H1 (cell line): ENCODE measurements around the gene UBASH3A. TPM values are rescaled to one million over a fixed set of nuclear protein-coding genes. Genes with fewer than 3 reads are reported as not detected.

ENCODE experiments used
- CTCF ChIA-PET: fragments of 300-600 bp; sonication (Branson Sonifier 250); formaldehyde crosslinking; loops from one replicate; lab custom pipeline; 2021; ENCODE audit not compliant: partially characterized antibody; lab: Charles Lee
- POLR2A ChIA-PET: fragments of 300-600 bp; sonication (Branson Sonifier 250); formaldehyde crosslinking; loops from one replicate; lab custom pipeline; 2021; ENCODE audit warnings: inconsistent platforms; ENCODE audit not compliant: partially characterized antibody; lab: Charles Lee
- DNase-seq, 2 experiments: peaks; one replicate each; pipeline versions ENCODE4 v3.0.0 to v3.0.0-alpha.2; 2010 to 2022; ENCODE audit warnings: low spot score in 2 of 2, low read depth in 1 of 2, mixed read lengths in 1 of 2
- FAIRE-seq: peaks from 2 replicates; lab custom pipeline; 2011; peaks lifted over from hg19 to GRCh38; lab: Jason Lieb, UNC
- H2AFZ ChIP-seq: 2 replicates; pipeline ENCODE4 v1.8.1; 2012; ENCODE audit warnings: low read length, inconsistent platforms
- H2AK5ac ChIP-seq: 2 replicates; pipeline ENCODE4 v1.6.1; 2013; ENCODE audit warnings: low read depth, low read length
- H2BK120ac ChIP-seq: replicated peaks from 2 replicates; pipeline ENCODE3; 2013; ENCODE audit warnings: low read depth, low read length, inconsistent platforms
- H2BK12ac ChIP-seq: 2 replicates; pipeline ENCODE4 v1.6.1; 2013; ENCODE audit warnings: low read depth, low read length
- H2BK15ac ChIP-seq: 2 replicates; pipeline ENCODE4 v1.6.1; 2013; ENCODE audit warnings: low read length
- H2BK20ac ChIP-seq: 2 replicates; pipeline ENCODE4 v1.6.1; 2013; ENCODE audit warnings: low read length
- H2BK5ac ChIP-seq: 2 replicates; pipeline ENCODE4 v1.6.1; 2013; ENCODE audit warnings: low read depth, low read length
- H3K14ac ChIP-seq: 2 replicates; pipeline ENCODE4 v1.6.1; 2013; ENCODE audit warnings: inconsistent platforms; ENCODE audit not compliant: insufficient read length
- H3K18ac ChIP-seq: 2 replicates; pipeline ENCODE4 v1.6.1; 2013; ENCODE audit warnings: low read length; ENCODE audit errors: extremely low read depth
- H3K23ac ChIP-seq: 2 replicates; pipeline ENCODE4 v1.6.1; 2013; ENCODE audit warnings: inconsistent platforms; ENCODE audit not compliant: insufficient read length
- H3K23me2 ChIP-seq: 2 replicates; pipeline ENCODE4 v1.6.1; 2013; ENCODE audit warnings: low read depth, low read length
- H3K27ac ChIP-seq: 2 replicates; pipeline ENCODE4 v1.6.1; 2011; ENCODE audit warnings: low read depth, low read length, inconsistent platforms
- H3K27me3 ChIP-seq, 4 experiments: replicated peaks in 1 of 4; 1 replicate in 1 of 4; 2 replicates in 3 of 4; pipeline versions ENCODE4 v1.6.1 to v1.8.1; 2011 to 2013; ENCODE audit warnings: low read length in 3 of 4, mild to moderate bottlenecking in 3 of 4, inconsistent platforms in 2 of 4, mixed read lengths in 2 of 4, moderate library complexity in 1 of 4; ENCODE audit not compliant: control insufficient read depth in 3 of 4, insufficient read depth in 3 of 4; ENCODE audit errors: extremely low read depth in 1 of 4
- H3K36me3 ChIP-seq, 4 experiments: 2 replicates each; pipeline versions ENCODE4 v1.6.1 to v1.8.1; 2011 to 2013; ENCODE audit warnings: mild to moderate bottlenecking in 4 of 4, low read length in 3 of 4, moderate library complexity in 2 of 4, control low read depth in 1 of 4, inconsistent platforms in 1 of 4; ENCODE audit not compliant: insufficient read depth in 4 of 4, control insufficient read depth in 2 of 4
- H3K4ac ChIP-seq: replicated peaks from 2 replicates; pipeline ENCODE3; 2013; ENCODE audit warnings: low read length, low read depth, mixed read lengths, inconsistent platforms; ENCODE audit not compliant: insufficient read length
- H3K4me1 ChIP-seq, 4 experiments: replicated peaks in 1 of 4; 1 replicate in 1 of 4; 2 replicates in 3 of 4; pipeline versions ENCODE4 v1.6.1 to v1.8.1; 2011 to 2013; ENCODE audit warnings: low read length in 3 of 4, inconsistent platforms in 2 of 4, mixed read lengths in 1 of 4; ENCODE audit not compliant: insufficient read depth in 4 of 4, control insufficient read depth in 3 of 4
- H3K4me2 ChIP-seq, 2 experiments: 2 replicates each; pipeline versions ENCODE4 v1.6.1 to v1.8.1; 2011 to 2013; ENCODE audit warnings: low read depth in 2 of 2, low read length in 2 of 2, control low read depth in 1 of 2, inconsistent platforms in 1 of 2, mild to moderate bottlenecking in 1 of 2; ENCODE audit not compliant: insufficient read depth in 1 of 2
- H3K4me3 ChIP-seq, 4 experiments: fragments of 200-600, 300-600 bp in 1 of 4; sonication (generic), shearing (Covaris generic), sonication (Bioruptor Twin) in 1 of 4; 2 replicates each; pipeline versions ENCODE4 v1.5.1 to v1.8.1; 2011 to 2016; ENCODE audit warnings: low read length in 4 of 4, low read depth in 3 of 4, control low read depth in 2 of 4, inconsistent platforms in 2 of 4, mild to moderate bottlenecking in 2 of 4, mixed read lengths in 1 of 4, moderate library complexity in 1 of 4; ENCODE audit not compliant: insufficient read depth in 2 of 4; ENCODE audit errors: extremely low read depth in 1 of 4
- H3K56ac ChIP-seq: replicated peaks from 2 replicates; pipeline ENCODE3; 2013; ENCODE audit warnings: low read depth, mild to moderate bottlenecking, mixed read lengths, low read length, inconsistent platforms; ENCODE audit not compliant: insufficient read length
- H3K79me1 ChIP-seq: 2 replicates; pipeline ENCODE4 v1.6.1; 2013; ENCODE audit warnings: low read depth, low read length, control low read depth
- H3K79me2 ChIP-seq, 2 experiments: 2 replicates each; pipeline versions ENCODE4 v1.6.1 to v1.8.1; 2012 to 2013; ENCODE audit warnings: low read length in 2 of 2, mild to moderate bottlenecking in 2 of 2, inconsistent platforms in 1 of 2; ENCODE audit not compliant: insufficient read depth in 2 of 2, control insufficient read depth in 1 of 2
- H3K9ac ChIP-seq, 4 experiments: replicated peaks in 1 of 4; 1 replicate in 1 of 4; 2 replicates in 3 of 4; pipeline versions ENCODE4 v1.6.1 to v1.8.1; 2011 to 2013; ENCODE audit warnings: low read depth in 3 of 4, low read length in 3 of 4, control low read depth in 2 of 4, mild to moderate bottlenecking in 2 of 4, moderate library complexity in 2 of 4, inconsistent platforms in 1 of 4; ENCODE audit errors: extremely low read depth in 1 of 4
- H3K9me3 ChIP-seq, 2 experiments: 2 replicates each; pipeline versions ENCODE4 v1.6.1 to v1.8.1; 2012 to 2013; ENCODE audit warnings: mild to moderate bottlenecking in 2 of 2, moderate library complexity in 2 of 2, control low read depth in 1 of 2, inconsistent platforms in 1 of 2, low read depth in 1 of 2, low read length in 1 of 2, mixed read lengths in 1 of 2; ENCODE audit not compliant: insufficient read depth in 2 of 2
- H4K20me1 ChIP-seq, 2 experiments: replicated peaks in 1 of 2; 2 replicates each; pipeline versions ENCODE3 to v1.8.1; 2011 to 2013; ENCODE audit warnings: inconsistent platforms in 2 of 2, low read length in 2 of 2, mild to moderate bottlenecking in 1 of 2; ENCODE audit not compliant: insufficient read depth in 2 of 2, control insufficient read depth in 1 of 2
- H4K5ac ChIP-seq: 2 replicates; pipeline ENCODE4 v1.6.1; 2013; ENCODE audit warnings: low read length, low read depth, mixed read lengths, inconsistent platforms; ENCODE audit not compliant: insufficient read length
- H4K8ac ChIP-seq: 2 replicates; pipeline ENCODE4 v1.8.0; 2013; ENCODE audit warnings: mild to moderate bottlenecking, moderate library complexity, low read length, inconsistent platforms; ENCODE audit not compliant: insufficient read depth; ENCODE audit errors: extremely low read depth
- H4K91ac ChIP-seq: replicated peaks from 2 replicates; pipeline ENCODE3; 2013; ENCODE audit warnings: low read length, mixed read lengths, inconsistent platforms; ENCODE audit not compliant: insufficient read length
- BACH1 ChIP-seq: IDR thresholded peaks from 2 replicates; pipeline ENCODE4 v1.6.1; 2012; ENCODE audit warnings: low read length, improper control_type of control experiment
- CHD2 ChIP-seq: IDR thresholded peaks from 2 replicates; pipeline ENCODE4 v1.6.1; 2012; ENCODE audit warnings: low read length, improper control_type of control experiment
- EGR1 ChIP-seq: IDR thresholded peaks from 2 replicates; pipeline ENCODE4 v1.6.1; 2011; ENCODE audit warnings: low read depth, low read length, borderline replicate concordance
- EP300 ChIP-seq, 2 experiments: IDR thresholded peaks; 1 replicate in 1 of 2; 2 replicates in 1 of 2; pipeline ENCODE4 v1.6.1; 2011 to 2012; ENCODE audit warnings: low read depth in 2 of 2, low read length in 2 of 2, mild to moderate bottlenecking in 2 of 2, borderline replicate concordance in 1 of 2, inconsistent platforms in 1 of 2, moderate library complexity in 1 of 2
- FOSL1 ChIP-seq: IDR thresholded peaks from 2 replicates; pipeline ENCODE4 v1.6.1; 2011; ENCODE audit warnings: mild to moderate bottlenecking, low read depth, low read length, moderate library complexity; ENCODE audit not compliant: insufficient read depth
- JUN ChIP-seq: IDR thresholded peaks from 2 replicates; pipeline ENCODE4 v1.6.1; 2011; ENCODE audit warnings: low read depth, mild to moderate bottlenecking, improper control_type of control experiment, low read length
- POU5F1 ChIP-seq: IDR thresholded peaks from 2 replicates; pipeline ENCODE4 v1.6.1; 2011; ENCODE audit warnings: low read depth, mild to moderate bottlenecking, low read length, moderate library complexity
- RFX5 ChIP-seq: IDR thresholded peaks from 2 replicates; pipeline ENCODE4 v1.6.1; 2011; ENCODE audit warnings: low read depth, low read length, improper control_type of control experiment, borderline replicate concordance
- SP1 ChIP-seq: IDR thresholded peaks from 2 replicates; pipeline ENCODE4 v1.6.1; 2011; ENCODE audit warnings: low read depth, low read length
- SP2 ChIP-seq: IDR thresholded peaks from 2 replicates; pipeline ENCODE4 v1.6.1; 2012; ENCODE audit warnings: mild to moderate bottlenecking, low read length, inconsistent platforms
- YY1 ChIP-seq: IDR thresholded peaks from 2 replicates; pipeline ENCODE4 v1.6.1; 2011; ENCODE audit warnings: low read depth, mild to moderate bottlenecking, low read length
- ZNF274 ChIP-seq: IDR thresholded peaks from 2 replicates; pipeline ENCODE4 v1.7.0; 2012; ENCODE audit warnings: low read length, borderline replicate concordance; ENCODE audit errors: extremely low read depth
- WGBS, 2 experiments: shearing (Covaris generic) in 1 of 2; methylation state at CpG; one replicate each; pipeline versions ENCODE4 v1.1.6 to v1.1.7; 2013 to 2015; ENCODE audit warnings: low lambda C conversion rate in 2 of 2, mixed read lengths in 2 of 2, inconsistent platforms in 1 of 2, low coverage in 1 of 2, missing lambda C conversion rate in 1 of 2; ENCODE audit not compliant: insufficient replicate concordance in 2 of 2, insufficient coverage in 1 of 2, insufficient read length in 1 of 2; ENCODE audit errors: extremely low coverage in 1 of 2, missing lambda C conversion rate in 1 of 2; 5-methylcytosine and 5-hydroxymethylcytosine counted together
- polyA plus RNA-seq, 7 experiments: library from polyadenylated mRNA; depleted of rRNA in 3 of 7; stranded (reverse) in 5 of 7; unstranded in 2 of 7; fragments of >200 nt in 5 of 7; fragments of 200-250 nt in 2 of 7; gene quantifications; 1 replicate in 5 of 7; 2 replicates in 1 of 7; 4 replicates in 1 of 7; pipeline versions ENCODE4 v1.2.1 to v1.2.3, GENCODE V29; 2011 to 2013; ENCODE audit warnings: missing spikeins in 2 of 7, mixed read lengths in 2 of 7
- total RNA-seq: library from RNA; stranded (reverse); fragmentation: NEBNext Ultra II Directional; extraction: Animal tissue kit (Norgen Biotek cat#: 25700); gene quantifications from 2 replicates; pipeline ENCODE4 v1.2.1, GENCODE V29; 2021
- TF ChIP-seq, protein P1 (sequence below): IDR thresholded peaks from 2 replicates; pipeline ENCODE4 v1.6.1; 2012; ENCODE audit warnings: inconsistent platforms

UBASH3A gene
- total and polyA plus RNA-seq, 2 of the 8 experiments (the other 6 are each of a cell fraction or from before 2014, with no cell fraction given): not detected

DNA sequence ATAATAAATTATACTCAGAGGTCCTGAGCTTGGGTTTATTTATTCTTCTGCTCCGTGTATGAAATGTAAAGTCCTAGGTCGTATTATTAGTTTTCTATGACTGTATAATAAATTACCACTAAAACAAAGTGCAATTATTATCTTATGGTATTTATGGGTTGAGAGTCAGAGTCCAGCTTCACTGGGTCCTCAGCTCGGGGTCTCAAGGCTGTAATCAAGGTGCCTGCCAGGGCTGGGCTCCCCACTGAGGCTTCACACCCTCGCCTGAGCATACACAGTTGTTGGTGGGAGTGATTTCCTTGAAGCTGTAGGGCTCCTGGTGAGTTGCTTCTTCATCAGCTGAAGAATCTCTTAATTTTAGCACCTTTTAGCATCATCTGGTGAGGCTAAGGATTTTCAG, 15.2 kb downstream of the UBASH3A start:
- Histone ChIP-seq H3K79me1 (no peaks in the 10 kb centered on the region), H2BK5ac (no peak overlapping the region), H2AK5ac (no peak overlapping the region), H4K91ac (no peak overlapping the region), H3K56ac (no peak overlapping the region), H3K79me2 (no peaks in the 10 kb centered on the region), H3K4me1 (peaks cover 0 to 3% (median under 1%) of the 10 kb centered on the region in 4 experiments; a peak in 3 of 7 replicates), H2BK20ac (no peak overlapping the region), H2BK15ac (no peak overlapping the region), H3K23ac (no peak overlapping the region), H3K4me3 (no peak overlapping the region), H4K20me1 (no peaks in the 10 kb centered on the region), H4K8ac (no peak overlapping the region; the same call in 1 of the 2 replicates), H3K9ac (no peak overlapping the region), H3K36me3 (no peaks in the 10 kb centered on the region), H3K27me3 (no peaks in the 10 kb centered on the region), H4K5ac (no peak overlapping the region), H2BK12ac (no peak overlapping the region), H3K9me3 (0 out of 4 replicates have a peak, but pooled peaks cover 0 to 2% of the 10 kb centered on the region in 2 experiments), H3K23me2 (no peaks in the 10 kb centered on the region), H2AFZ (no peak overlapping the region), H3K14ac (no peak overlapping the region), H2BK120ac (no peak overlapping the region), H3K4ac (no peak overlapping the region), H3K18ac (no peak overlapping the region), H3K4me2 (no peak overlapping the region), H3K27ac (no peak overlapping the region)
- ChIA-PET POLR2A (no interaction called here), CTCF (interaction anchor here (1.1 to 1.5 kb wide), 2 partner anchors 26 to 31 kb away, joined by 3 read pairs; no protein-coding TSS in a partner anchor)
- FAIRE-seq (no peak), DNase-seq (no peak)
- WGBS, 2 experiments: 87% methylated on average over 4 of the region's 4 CpGs; no CpG with 5 or more reads in 1 of the 2 experiments
- no peak for TF ChIP-seq BACH1
- TF ChIP-seq EP300 (IDR thresholded peaks at IDR 0.05; ENCODE audit: borderline replicate concordance in 1 of 2, low read depth in 2 of 2, low read length in 2 of 2): no peak
- no peak for TF ChIP-seq CHD2
- no peak for TF ChIP-seq ZNF274
- no peak for TF ChIP-seq YY1
- TF ChIP-seq FOSL1: no peak
- TF ChIP-seq, protein P1, sequence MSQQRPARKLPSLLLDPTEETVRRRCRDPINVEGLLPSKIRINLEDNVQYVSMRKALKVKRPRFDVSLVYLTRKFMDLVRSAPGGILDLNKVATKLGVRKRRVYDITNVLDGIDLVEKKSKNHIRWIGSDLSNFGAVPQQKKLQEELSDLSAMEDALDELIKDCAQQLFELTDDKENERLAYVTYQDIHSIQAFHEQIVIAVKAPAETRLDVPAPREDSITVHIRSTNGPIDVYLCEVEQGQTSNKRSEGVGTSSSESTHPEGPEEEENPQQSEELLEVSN: no peak
- no peak for TF ChIP-seq JUN
- no peak for TF ChIP-seq SP2
- TF ChIP-seq SP1: no peak
- no peak for TF ChIP-seq RFX5
- no peak for TF ChIP-seq EGR1
- no peak for TF ChIP-seq POU5F1
